ENCODE results near the gene PHPT1. TPM values are rescaled to one million over a fixed set of nuclear protein-coding genes. Genes with fewer than 3 reads are reported as not detected.
A peak's percentile ranks its signal among the peaks of the same experiment; 100 is the strongest.
"Not testable (repeated sequence)": the region's sequence is repeated elsewhere in the genome, so short reads cannot be mapped to it uniquely, and the experiment has no call there.

PHPT1 gene
- total RNA-seq, 1 donor from 2014 or later = 54.4 TPM

DNA sequence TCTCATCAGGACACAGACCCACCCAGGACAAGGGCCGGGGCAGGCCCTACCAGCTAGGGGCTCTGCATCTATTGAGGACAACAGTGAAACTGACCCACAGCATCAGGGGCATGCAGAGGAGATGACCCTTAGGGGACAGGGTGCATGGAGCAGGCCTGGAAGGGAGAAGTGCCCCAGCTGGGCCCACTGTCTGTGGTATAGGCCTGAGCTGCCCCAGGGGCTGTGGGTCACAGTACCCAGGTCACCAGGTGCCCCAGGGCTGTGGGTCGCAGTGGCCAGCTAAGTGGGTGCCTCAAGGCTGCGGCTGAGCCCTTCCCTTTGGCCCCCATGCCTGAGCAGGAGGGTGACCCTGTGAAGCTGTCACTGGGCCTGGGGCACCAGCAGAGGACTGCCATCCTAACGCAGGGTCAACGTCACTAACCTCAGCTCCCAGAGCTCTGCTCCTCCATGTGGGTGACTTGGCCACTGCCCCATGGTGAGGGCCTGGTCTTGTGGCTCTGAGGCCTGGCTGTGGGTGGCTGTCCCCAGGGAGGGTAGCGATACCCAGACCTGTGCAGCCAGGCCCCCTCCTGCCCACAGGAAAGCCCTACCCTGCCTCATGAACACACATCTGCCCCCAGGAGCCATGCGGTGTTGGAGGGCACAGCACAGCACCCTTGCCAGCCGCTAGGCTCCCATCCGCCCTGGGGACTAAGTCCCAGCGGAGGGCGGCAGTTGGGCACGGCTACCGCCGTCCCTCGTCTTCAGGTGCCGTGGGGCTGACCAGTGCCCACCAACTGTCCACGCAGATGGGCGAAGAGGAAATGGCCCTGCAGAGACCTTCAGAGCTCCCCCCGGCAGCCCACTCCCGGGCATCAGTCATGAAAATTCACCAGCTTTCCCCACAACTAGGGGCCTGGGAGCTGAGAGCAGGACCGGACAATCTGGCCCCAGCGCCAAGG is 12.0 kb downstream of the PHPT1 start:
- DNase-seq = no peak

- no peak for DNase-seq
These were observed 12.8 kb downstream of the PHPT1 start for GRCh38 chr9:136861874-136862457.

GRCh38 chr9:136862849-136863622 is 13.8 kb downstream of the PHPT1 start:
- DNase-seq = no peak

DNA sequence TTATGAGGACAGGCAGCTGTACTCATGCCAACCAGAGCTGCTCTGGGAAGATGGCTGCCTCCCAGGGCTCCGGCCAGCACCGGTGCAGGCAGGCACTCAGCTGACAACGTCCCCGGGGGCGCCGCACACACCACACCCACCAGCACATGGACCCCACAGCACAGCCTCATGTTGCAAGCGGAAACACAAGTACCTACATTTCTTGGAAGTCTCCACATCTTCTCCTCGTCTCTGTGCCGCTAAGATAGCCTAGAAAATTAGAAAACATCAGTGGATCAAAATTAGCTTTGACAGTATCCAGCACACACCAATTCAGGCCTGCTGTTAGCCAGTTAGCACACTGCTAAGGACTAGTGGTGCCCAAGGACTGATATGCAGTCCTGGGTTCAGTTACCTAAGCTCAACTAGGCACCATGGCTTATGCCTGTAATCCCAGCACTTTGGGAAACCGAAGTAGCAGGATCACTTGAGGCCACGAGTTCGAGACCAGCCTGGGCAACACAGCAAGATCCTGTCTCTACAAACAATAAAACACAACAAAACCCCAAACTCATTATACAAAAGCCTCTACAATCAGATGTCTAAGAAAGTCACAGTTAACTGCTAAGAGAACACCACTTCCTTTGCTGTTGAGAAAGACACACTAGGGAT is 14.5 kb downstream of the PHPT1 start:
- no peak for DNase-seq

- DNase-seq = no peak
These were observed 16.0 kb downstream of the PHPT1 start for GRCh38 chr9:136865041-136865767.

GRCh38 chr9:136865768-136866103 is 16.5 kb downstream of the PHPT1 start:
- no peak for DNase-seq

- not testable (repeated sequence) for DNase-seq
These were observed 17.8 kb downstream of the PHPT1 start for GRCh38 chr9:136866898-136867421.

DNA sequence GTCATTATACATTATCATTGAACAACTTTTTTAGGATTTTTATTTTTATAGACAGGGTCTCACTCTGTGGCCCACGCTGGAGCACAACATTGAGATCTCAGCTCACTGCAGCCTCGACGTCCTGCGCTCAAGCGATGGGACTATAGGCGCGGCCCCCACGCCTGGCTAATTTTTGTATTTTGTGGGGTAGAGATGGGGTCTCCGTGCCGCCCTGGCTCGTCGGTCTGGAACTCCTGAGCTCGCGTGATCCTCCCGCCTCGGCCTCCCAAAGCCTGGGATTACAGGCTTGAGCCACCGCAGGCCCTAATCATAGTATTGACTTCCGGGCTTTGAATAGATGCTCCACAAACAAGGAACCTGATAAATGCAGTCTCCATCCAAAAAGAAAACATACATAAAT is 18.3 kb downstream of the PHPT1 start:
- DNase-seq = no peak

- DNase-seq = no peak
These were observed 18.7 kb downstream of the PHPT1 start for GRCh38 chr9:136867917-136868316.

- no peak for DNase-seq
These were observed 19.4 kb downstream of the PHPT1 start for GRCh38 chr9:136868644-136869043.

GRCh38 chr9:136869611-136870010 is 20.4 kb downstream of the PHPT1 start:
- not testable (repeated sequence) for DNase-seq

DNA sequence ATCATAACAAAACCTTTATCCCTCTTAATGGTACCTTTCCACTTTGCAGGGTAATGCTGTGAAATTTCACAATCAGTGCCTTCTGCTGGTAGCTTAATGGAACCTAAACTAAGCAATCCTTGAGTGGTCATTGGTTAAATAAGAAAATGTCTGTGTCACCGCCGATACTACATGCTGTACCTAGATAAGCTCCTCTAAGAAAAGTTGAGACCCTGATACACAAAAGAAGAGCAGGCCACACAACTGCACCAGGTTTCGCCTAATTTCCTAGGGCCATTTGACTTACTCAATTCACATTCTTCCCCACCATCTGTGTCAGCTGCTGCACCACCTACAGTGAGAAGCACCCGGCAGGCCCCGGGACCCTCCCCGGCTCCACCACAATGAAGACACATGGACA is 25.9 kb downstream of the PHPT1 start:
- DNase-seq = no peak

GRCh38 chr9:136876476-136876875 is 27.3 kb downstream of the PHPT1 start:
- no peak for DNase-seq

DNA sequence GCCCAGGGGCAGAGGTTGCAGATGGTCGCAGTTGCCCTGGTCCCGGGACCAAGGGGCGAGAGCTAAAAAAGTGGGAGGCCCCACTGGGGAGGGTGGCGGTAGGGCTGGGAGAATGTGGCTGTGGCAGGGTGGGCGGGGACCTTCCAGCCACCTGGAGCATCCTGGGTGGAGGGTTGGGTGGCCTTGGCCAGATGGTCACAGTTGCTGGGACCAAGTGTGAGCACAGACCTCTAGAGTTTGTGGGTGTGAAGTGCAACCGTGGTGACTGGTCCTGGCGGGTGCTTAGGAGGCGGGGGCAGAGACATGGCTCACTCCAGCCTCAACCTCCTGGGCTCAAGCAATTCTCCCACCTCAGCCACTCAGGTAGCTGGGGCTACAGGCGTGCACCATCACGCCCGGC is 31.4 kb downstream of the PHPT1 start:
- DNase-seq = no peak

DNA sequence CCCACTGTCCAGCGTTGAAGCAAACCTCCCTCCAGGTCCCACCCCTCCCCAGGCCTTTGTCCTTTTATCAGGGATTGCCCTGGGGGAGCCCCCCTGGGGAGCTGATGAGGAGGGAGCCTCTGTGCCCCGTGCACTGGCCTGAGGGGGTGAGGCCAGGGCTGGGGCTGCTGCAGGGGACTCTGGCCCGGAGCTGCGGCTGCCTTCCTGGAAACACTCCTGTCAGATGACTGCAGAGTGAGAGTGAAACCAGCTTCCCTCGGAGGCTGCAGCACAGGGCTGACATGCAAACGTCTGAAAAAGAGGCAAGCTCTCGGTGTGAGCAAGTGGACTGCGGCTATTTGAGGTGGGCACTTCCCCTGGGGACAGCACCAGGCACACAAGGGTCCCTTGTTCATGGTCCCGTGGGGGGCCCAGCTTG is 32.5 kb downstream of the PHPT1 start:
- DNase-seq = peak; percentile 40

DNA sequence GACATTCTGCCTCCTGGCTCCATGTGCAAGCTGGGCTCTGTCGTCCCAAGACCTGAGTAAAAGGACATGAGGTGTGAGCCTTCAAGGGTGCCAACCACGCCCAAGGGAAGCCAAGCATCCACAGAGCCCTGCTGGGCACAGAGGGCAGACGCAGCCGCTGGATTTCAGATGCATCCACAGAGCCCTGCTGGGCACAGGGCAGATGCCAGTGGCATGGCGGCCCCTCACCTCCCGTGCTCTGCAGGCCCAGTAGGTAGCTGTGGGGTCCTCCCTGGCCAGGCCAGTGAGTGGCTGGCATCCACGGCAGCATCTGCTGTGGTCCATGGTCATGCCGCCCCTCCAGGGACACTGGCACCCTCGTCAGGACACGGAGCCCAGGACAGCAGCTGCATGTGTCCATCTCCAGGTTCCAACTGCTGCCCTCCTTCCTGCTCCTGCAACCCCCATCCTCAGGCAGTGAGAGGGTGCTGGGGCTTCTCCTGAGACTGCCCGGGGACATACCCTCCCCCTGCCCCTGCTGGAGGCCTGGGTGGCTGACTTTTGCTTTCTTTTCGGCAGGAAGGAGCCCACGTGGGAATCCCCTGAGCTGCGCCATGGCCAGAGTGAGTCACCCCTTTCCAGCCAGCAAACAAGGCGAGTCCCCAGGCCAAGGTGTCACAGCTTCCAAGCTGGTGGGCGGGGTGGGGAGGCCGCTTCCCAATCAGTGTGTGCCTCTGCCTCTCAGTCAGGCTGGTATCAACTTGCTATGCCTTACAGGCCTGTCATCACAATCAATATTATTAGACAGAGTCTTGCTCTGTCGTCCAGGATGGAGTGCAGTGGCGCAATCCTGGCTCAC is 33.1 kb downstream of the PHPT1 start:
- DNase-seq = no peak

- DNase-seq = not testable (repeated sequence)
These were observed 33.7 kb downstream of the PHPT1 start for GRCh38 chr9:136882947-136883283.

GRCh38 chr9:136883670-136884069 is 34.5 kb downstream of the PHPT1 start:
- not testable (repeated sequence) for DNase-seq

DNA sequence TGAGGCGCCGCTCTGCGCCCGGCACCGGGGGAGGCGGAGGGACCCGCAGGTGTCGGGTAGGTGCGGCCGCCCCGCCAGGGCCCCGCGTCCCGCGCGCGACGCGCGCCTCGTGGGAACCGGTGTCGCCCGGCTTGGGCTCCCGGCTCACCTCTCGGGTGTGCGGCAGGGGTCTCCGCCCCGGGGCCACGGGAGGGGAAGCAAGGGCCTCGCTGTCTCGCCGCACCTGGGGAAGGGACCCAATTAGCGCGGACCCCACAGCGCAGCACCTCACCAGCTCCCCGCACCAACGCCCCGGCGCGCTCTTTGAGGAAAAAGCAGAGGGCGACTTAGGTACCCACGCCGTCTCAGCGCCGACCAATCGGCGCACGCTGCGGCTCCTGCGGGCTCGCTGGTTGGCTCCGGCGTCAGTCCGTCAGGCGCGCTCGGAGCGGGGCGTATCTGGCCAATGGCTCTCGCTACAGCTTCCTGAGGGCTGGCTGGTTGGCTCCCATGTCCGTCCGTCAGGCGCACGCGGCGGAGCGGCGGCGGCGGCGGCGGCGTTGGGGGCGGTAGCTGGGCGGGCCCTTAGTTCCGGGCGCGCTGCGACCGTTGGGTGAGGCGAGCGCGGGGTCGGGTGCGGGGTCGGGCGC is 36.9 kb downstream of the PHPT1 start, which contains the start of gene TRAF2:
Gene TRAF2 (plus strand): TSS at position 567 of the 629 bp plus-strand sequence. CDS start 12,225 bp downstream, outside the sequence.
- peak; percentile 98 for DNase-seq

Data from tongue (tissue), 2 donors.